ENCODE results near the gene FBXW11. TPM values are rescaled to one million over a fixed set of nuclear protein-coding genes. Genes with fewer than 3 reads are reported as not detected.
A peak's percentile ranks its signal among the peaks of the same experiment; 100 is the strongest.

The FBXW11 gene
- polyA plus RNA-seq, 1 donor (not counting 4 experiments of a cell fraction or from before 2014, with no cell fraction given), result 48.4 TPM

DNA sequence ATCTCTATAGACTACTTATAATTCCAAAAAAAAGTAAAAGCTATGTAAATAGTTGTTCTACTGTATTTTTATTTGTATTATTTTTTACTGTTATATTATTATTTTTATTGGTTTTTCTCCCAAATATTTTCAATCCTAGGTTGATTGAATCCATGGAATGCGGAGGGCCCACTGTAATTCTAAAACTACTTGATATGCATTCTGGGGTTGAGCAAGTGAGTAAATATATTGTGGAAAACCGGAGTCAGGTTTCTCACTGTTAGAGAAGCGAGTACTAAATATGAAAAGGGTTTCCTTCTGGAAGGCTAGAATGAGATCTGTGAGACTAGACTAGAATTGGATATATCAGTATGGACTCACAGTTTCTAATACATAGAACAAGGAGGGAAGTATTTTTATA, 66.5 kb downstream of the FBXW11 start:
- peaks cover 10% of the 10 kb centered on the region for H3K4me1 ChIP-seq (ENCODE audit: control insufficient read depth, extremely low read depth, insufficient read depth, low read length)
- no peak overlapping the region for H2AFZ ChIP-seq (ENCODE audit: control insufficient read depth, low read length)
- dilution Hi-C loops (cut with MboI; ENCODE audit: extremely low pct_ligation_motif_present, low sequenced_read_pairs), result no loop called here
- peak overlapping the region; percentile 3 for H3K4me2 ChIP-seq (ENCODE audit: control insufficient read depth, extremely low read depth, insufficient read depth, low read depth, low read length)
- H4K20me1 ChIP-seq (ENCODE audit: control insufficient read depth, extremely low read depth, insufficient read depth, low read length), result peaks cover 3% of the 10 kb centered on the region
- no peak for TF ChIP-seq EZH2 (IDR thresholded peaks at IDR 0.05; ENCODE audit: low read length)
- TF ChIP-seq, protein P1, sequence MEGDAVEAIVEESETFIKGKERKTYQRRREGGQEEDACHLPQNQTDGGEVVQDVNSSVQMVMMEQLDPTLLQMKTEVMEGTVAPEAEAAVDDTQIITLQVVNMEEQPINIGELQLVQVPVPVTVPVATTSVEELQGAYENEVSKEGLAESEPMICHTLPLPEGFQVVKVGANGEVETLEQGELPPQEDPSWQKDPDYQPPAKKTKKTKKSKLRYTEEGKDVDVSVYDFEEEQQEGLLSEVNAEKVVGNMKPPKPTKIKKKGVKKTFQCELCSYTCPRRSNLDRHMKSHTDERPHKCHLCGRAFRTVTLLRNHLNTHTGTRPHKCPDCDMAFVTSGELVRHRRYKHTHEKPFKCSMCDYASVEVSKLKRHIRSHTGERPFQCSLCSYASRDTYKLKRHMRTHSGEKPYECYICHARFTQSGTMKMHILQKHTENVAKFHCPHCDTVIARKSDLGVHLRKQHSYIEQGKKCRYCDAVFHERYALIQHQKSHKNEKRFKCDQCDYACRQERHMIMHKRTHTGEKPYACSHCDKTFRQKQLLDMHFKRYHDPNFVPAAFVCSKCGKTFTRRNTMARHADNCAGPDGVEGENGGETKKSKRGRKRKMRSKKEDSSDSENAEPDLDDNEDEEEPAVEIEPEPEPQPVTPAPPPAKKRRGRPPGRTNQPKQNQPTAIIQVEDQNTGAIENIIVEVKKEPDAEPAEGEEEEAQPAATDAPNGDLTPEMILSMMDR (optimal IDR thresholded peaks at IDR 0.05 in 1 of 3, IDR thresholded peaks at IDR 0.05 in 1 of 3, conservative IDR thresholded peaks at IDR 0.05 in 1 of 3; ENCODE audit: extremely low read depth in 1 of 3, insufficient read depth in 2 of 3, low read length in 3 of 3), result no peak
- H3K36me3 ChIP-seq (ENCODE audit: control insufficient read depth in 2 of 2, extremely low read depth in 1 of 2, insufficient read depth in 2 of 2, low read length in 2 of 2), result no peaks in the 10 kb centered on the region
- DNase-seq (ENCODE audit: low read depth, low spot score) (no peak), FAIRE-seq (no peak)
- H3K9me1 ChIP-seq (ENCODE audit: control insufficient read depth, extremely low read depth, insufficient read depth, low read length), result no peaks in the 10 kb centered on the region
- H3K4me3 ChIP-seq (ENCODE audit: control insufficient read depth in 2 of 3, extremely low read depth in 1 of 3, insufficient read depth in 2 of 3, low read depth in 1 of 3, low read length in 3 of 3), result no peak overlapping the region
- no peaks in the 10 kb centered on the region for H3K9me3 ChIP-seq (ENCODE audit: control insufficient read depth, low read depth, low read length)
- no peaks in the 10 kb centered on the region for H3K27me3 ChIP-seq (ENCODE audit: control insufficient read depth, extremely low read depth, insufficient read depth, low read length)
- no peak overlapping the region for H3K27ac ChIP-seq (ENCODE audit: control insufficient read depth, insufficient read depth, low read length)
- H3K79me2 ChIP-seq (ENCODE audit: control insufficient read depth, insufficient read depth, low read length), result peaks cover 68% of the 10 kb centered on the region
- no peak overlapping the region for H3K9ac ChIP-seq (ENCODE audit: control insufficient read depth, extremely low read depth, insufficient read depth, low read length)

DNA sequence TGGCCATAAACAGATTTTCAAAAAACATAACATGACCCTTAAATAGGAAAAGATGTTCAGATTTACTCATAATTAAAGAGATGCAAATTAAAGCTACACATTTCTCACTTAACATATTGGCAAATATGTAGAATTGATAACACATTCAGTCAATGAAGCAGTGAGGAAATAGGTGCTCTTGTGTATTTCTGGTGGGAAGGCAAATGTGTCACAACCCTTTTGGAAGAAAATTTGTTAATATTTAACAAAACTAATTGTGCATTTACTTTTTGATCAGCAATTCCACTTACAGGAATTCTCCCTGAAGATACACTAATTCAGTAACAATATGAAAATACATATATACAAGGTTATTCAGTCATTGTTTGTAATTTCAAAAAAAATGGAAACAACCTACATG, 68.1 kb downstream of the FBXW11 start:
- Histone ChIP-seq H3K9ac (ENCODE audit: control insufficient read depth, extremely low read depth, insufficient read depth, low read length) (no peak overlapping the region), H2AFZ (ENCODE audit: control insufficient read depth, low read length) (no peak overlapping the region), H3K36me3 (ENCODE audit: control insufficient read depth in 2 of 2, extremely low read depth in 1 of 2, insufficient read depth in 2 of 2, low read length in 2 of 2) (no peaks in the 10 kb centered on the region), H3K4me1 (ENCODE audit: control insufficient read depth, extremely low read depth, insufficient read depth, low read length) (peaks cover 7% of the 10 kb centered on the region), H3K4me3 (ENCODE audit: control insufficient read depth in 2 of 3, extremely low read depth in 1 of 3, insufficient read depth in 2 of 3, low read depth in 1 of 3, low read length in 3 of 3) (no peak overlapping the region), H4K20me1 (ENCODE audit: control insufficient read depth, extremely low read depth, insufficient read depth, low read length) (peaks cover 3% of the 10 kb centered on the region), H3K9me3 (ENCODE audit: control insufficient read depth, low read depth, low read length) (no peaks in the 10 kb centered on the region), H3K9me1 (ENCODE audit: control insufficient read depth, extremely low read depth, insufficient read depth, low read length) (no peaks in the 10 kb centered on the region), H3K27ac (ENCODE audit: control insufficient read depth, insufficient read depth, low read length) (no peak overlapping the region), H3K79me2 (ENCODE audit: control insufficient read depth, insufficient read depth, low read length) (peaks cover 70% of the 10 kb centered on the region), H3K4me2 (ENCODE audit: control insufficient read depth, extremely low read depth, insufficient read depth, low read depth, low read length) (no peak overlapping the region), H3K27me3 (ENCODE audit: control insufficient read depth, extremely low read depth, insufficient read depth, low read length) (no peaks in the 10 kb centered on the region)
- FAIRE-seq (no peak), DNase-seq (ENCODE audit: low read depth, low spot score) (no peak)
- no peak for TF ChIP-seq EZH2 (IDR thresholded peaks at IDR 0.05; ENCODE audit: low read length)
- TF ChIP-seq, protein P1 (optimal IDR thresholded peaks at IDR 0.05 in 1 of 3, IDR thresholded peaks at IDR 0.05 in 1 of 3, conservative IDR thresholded peaks at IDR 0.05 in 1 of 3; ENCODE audit: extremely low read depth in 1 of 3, insufficient read depth in 2 of 3, low read length in 3 of 3), result no peak
- dilution Hi-C loops (cut with MboI; ENCODE audit: extremely low pct_ligation_motif_present, low sequenced_read_pairs), result no loop called here

Data from keratinocyte (primary cell).